Loucy (cell line): ENCODE results near the gene ALK.

Experiments used
- H2AFZ ChIP-seq: fragments of 200-600 bp; sonication (generic); 2 replicates; pipeline ENCODE4 v1.6.0; 2016; ENCODE audit warnings: antibody characterized with exemption, mild to moderate bottlenecking, low read length, moderate library complexity
- H3F3A ChIP-seq: fragments of 200-600 bp; 2 replicates; pipeline ENCODE4 v1.6.0; 2016; ENCODE audit warnings: antibody characterized with exemption, low read depth, mild to moderate bottlenecking
- H3K27me3 ChIP-seq: fragments of 200-600 bp; sonication (generic); 2 replicates; pipeline ENCODE4 v1.6.1; 2014; ENCODE audit warnings: low read length, mild to moderate bottlenecking; ENCODE audit not compliant: insufficient read depth, poor library complexity, severe bottlenecking
- H3K36me3 ChIP-seq: fragments of 200-600 bp; sonication (generic); 2 replicates; pipeline ENCODE4 v1.6.1; 2016; ENCODE audit warnings: low read length; ENCODE audit not compliant: insufficient read depth
- H3K4me1 ChIP-seq: fragments of 200-600 bp; sonication (generic); 2 replicates; pipeline ENCODE4 v1.5.1; 2014; ENCODE audit warnings: low read length, mild to moderate bottlenecking; ENCODE audit not compliant: insufficient read depth, poor library complexity, severe bottlenecking
- H3K4me2 ChIP-seq: fragments of 200-600 bp; sonication (generic); 2 replicates; pipeline ENCODE4 v1.6.0; 2014; ENCODE audit warnings: antibody characterized with exemption, low read length, low read depth, mild to moderate bottlenecking; ENCODE audit not compliant: poor library complexity, severe bottlenecking
- H3K4me3 ChIP-seq: fragments of 200-600 bp; sonication (generic); 2 replicates; pipeline ENCODE4 v1.5.1; 2014; ENCODE audit warnings: low read length, mild to moderate bottlenecking, mixed read lengths; ENCODE audit not compliant: poor library complexity, severe bottlenecking
- H3K79me2 ChIP-seq: fragments of 200-600 bp; sonication (generic); 2 replicates; pipeline ENCODE4 v1.6.1; 2014; ENCODE audit warnings: low read length; ENCODE audit not compliant: insufficient read depth
- H3K9ac ChIP-seq: fragments of 200-600 bp; sonication (generic); 2 replicates; pipeline ENCODE4 v1.6.0; 2014; ENCODE audit warnings: mild to moderate bottlenecking, low read depth, low read length, moderate library complexity; ENCODE audit not compliant: poor library complexity, severe bottlenecking
- H3K9me2 ChIP-seq: fragments of 200-600 bp; sonication (generic); replicated peaks from 2 replicates; pipeline ENCODE4 v1.6.1; 2016; ENCODE audit warnings: low read depth, low read length, mixed read lengths
- H3K9me3 ChIP-seq: fragments of 200-600 bp; sonication (generic); 2 replicates; pipeline ENCODE4 v1.6.1; 2014; ENCODE audit warnings: mild to moderate bottlenecking, antibody characterized with exemption, low read length, low read depth; ENCODE audit not compliant: insufficient read depth
- H4K20me1 ChIP-seq: fragments of 200-600 bp; sonication (generic); 2 replicates; pipeline ENCODE4 v1.6.0; 2014; ENCODE audit warnings: antibody characterized with exemption, low read length, mild to moderate bottlenecking; ENCODE audit not compliant: insufficient read depth, poor library complexity, severe bottlenecking
- EZH2phosphoT487 ChIP-seq: fragments of 200-600 bp; IDR thresholded peaks from 2 replicates; pipeline ENCODE4 v1.6.1; 2018; ENCODE audit warnings: antibody characterized with exemption, mild to moderate bottlenecking, moderate library complexity, borderline replicate concordance
- TF ChIP-seq, protein P1 (sequence below): fragments of 200-600 bp; sonication (generic); conservative IDR thresholded peaks from 2 replicates; pipeline ENCODE4 v1.5.1; 2014; ENCODE audit warnings: mild to moderate bottlenecking, antibody characterized with exemption, low read length

The ALK gene

DNA sequence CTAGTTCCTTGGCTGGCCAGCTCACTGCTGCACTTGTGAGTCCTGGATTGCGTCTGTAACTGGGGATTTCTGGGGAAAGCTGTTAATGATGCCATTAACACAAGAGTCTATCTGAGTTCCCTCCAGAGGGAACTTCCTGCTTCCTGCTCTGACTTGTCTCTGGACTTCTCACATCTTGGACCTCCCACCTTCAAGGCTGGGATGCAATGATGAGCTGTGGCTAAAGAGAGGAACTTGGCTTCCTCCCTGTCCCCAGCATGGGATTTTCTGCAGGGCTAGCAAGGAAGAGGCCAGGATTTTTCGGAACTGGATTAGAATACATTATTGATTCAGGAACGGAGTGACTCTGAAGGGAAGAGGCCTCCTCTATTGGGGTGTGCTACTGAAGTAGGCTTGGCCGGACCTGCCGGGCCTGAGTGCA lies 650.7 kb downstream of the ALK start:
- Histone ChIP-seq H2AFZ (no peak overlapping the region), H3F3A (no peaks in the 10 kb centered on the region), H3K9me3 (no peaks in the 10 kb centered on the region), H3K79me2 (no peaks in the 10 kb centered on the region), H3K4me3 (no peak overlapping the region), H3K4me2 (no peak overlapping the region), H3K4me1 (no peaks in the 10 kb centered on the region), H3K27me3 (peaks cover 5% of the 10 kb centered on the region), H4K20me1 (no peaks in the 10 kb centered on the region), H3K9me2 (no peaks in the 10 kb centered on the region), H3K9ac (no peak overlapping the region), H3K36me3 (no peaks in the 10 kb centered on the region)
- no peak for TF ChIP-seq EZH2phosphoT487
- TF ChIP-seq, protein P1, sequence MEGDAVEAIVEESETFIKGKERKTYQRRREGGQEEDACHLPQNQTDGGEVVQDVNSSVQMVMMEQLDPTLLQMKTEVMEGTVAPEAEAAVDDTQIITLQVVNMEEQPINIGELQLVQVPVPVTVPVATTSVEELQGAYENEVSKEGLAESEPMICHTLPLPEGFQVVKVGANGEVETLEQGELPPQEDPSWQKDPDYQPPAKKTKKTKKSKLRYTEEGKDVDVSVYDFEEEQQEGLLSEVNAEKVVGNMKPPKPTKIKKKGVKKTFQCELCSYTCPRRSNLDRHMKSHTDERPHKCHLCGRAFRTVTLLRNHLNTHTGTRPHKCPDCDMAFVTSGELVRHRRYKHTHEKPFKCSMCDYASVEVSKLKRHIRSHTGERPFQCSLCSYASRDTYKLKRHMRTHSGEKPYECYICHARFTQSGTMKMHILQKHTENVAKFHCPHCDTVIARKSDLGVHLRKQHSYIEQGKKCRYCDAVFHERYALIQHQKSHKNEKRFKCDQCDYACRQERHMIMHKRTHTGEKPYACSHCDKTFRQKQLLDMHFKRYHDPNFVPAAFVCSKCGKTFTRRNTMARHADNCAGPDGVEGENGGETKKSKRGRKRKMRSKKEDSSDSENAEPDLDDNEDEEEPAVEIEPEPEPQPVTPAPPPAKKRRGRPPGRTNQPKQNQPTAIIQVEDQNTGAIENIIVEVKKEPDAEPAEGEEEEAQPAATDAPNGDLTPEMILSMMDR: no peak

DNA sequence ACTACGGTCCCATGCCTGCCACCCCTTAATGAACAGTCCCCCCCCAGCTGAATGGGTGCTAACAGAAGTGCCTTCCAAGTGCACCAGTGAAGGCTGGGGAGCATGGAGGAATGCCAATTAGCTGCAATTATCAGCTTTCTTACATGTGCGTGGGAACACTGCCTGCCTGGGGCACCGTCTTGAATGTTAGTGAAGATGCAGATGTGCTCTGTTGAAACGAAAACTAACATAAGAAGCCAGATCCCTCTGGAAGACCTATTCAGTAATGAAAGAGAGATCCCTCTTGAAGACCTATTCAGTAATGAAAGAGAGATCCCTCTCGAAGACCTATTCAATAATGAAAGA lies 651.6 kb downstream of the ALK start:
- peaks cover 5% of the 10 kb centered on the region for H3K27me3 ChIP-seq
- TF ChIP-seq, protein P1: no peak
- TF ChIP-seq EZH2phosphoT487: no peak
- H3K4me2 ChIP-seq: no peak overlapping the region

DNA sequence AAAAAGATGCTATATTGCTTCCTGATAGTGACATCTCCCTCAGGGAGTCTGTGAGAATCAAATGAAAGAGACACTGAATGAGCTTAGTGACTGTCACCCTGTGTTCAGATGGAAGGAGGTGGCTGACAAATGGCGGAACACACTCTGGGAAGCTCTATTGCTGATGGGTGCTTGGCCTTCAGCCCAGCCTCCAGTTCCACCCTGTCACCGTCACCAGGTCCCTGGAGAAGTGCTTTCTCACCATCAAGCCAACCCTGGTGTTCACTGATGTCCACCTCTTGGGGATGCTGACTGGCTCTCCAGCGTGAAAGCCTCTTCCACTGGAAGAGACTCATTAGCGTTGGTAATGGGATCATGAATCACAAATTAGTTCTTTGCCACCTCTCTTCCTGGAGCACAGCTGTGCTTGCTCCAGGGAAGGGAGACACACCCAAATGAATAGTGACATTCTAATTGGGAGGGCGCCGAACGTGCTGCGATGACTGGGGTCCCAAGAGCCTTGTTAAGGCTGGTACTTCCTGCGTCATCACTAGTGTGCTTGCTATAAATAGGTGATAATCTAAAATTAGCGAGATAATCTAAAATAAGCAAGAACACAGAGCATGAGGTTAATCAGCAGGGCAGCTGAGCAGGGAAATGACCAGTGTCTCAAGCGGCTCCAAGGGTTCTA lies 652.2 kb downstream of the ALK start:
- TF ChIP-seq, protein P1: no peak
- TF ChIP-seq EZH2phosphoT487: no peak
- Histone ChIP-seq H4K20me1 (no peaks in the 10 kb centered on the region), H3K4me3 (no peak overlapping the region), H2AFZ (no peak overlapping the region), H3F3A (no peaks in the 10 kb centered on the region), H3K9me2 (no peaks in the 10 kb centered on the region), H3K27me3 (peaks cover 5% of the 10 kb centered on the region), H3K79me2 (no peaks in the 10 kb centered on the region), H3K9me3 (no peaks in the 10 kb centered on the region), H3K36me3 (no peaks in the 10 kb centered on the region), H3K4me1 (no peaks in the 10 kb centered on the region), H3K9ac (no peak overlapping the region), H3K4me2 (no peak overlapping the region)

More for the DNA sequence above, 651.6 kb downstream of the ALK start:
- no peak overlapping the region for H2AFZ ChIP-seq
- H3K9ac ChIP-seq: no peak overlapping the region
- H3K4me1 ChIP-seq: no peaks in the 10 kb centered on the region
- no peaks in the 10 kb centered on the region for H3F3A ChIP-seq
- no peaks in the 10 kb centered on the region for H3K36me3 ChIP-seq
- H3K4me3 ChIP-seq: no peak overlapping the region
- no peaks in the 10 kb centered on the region for H3K79me2 ChIP-seq
- no peaks in the 10 kb centered on the region for H4K20me1 ChIP-seq
- no peaks in the 10 kb centered on the region for H3K9me2 ChIP-seq
- no peaks in the 10 kb centered on the region for H3K9me3 ChIP-seq
